Nephron progenitor cell (in vitro differentiated cells): ENCODE data around the gene SERPINE2.

Source experiments
- DNase-seq: peaks from one replicate; pipeline ENCODE4 v3.0.0; 2021
- H3K27ac Mint-ChIP-seq: 2 replicates; pipeline ENCODE4 v1.8.0; 2021; ENCODE audit warnings: mild to moderate bottlenecking, moderate library complexity, mixed read lengths
- H3K27me3 Mint-ChIP-seq: 2 replicates; pipeline ENCODE4 v1.8.0; 2021; ENCODE audit warnings: mild to moderate bottlenecking, low read depth, mixed read lengths; ENCODE audit not compliant: poor library complexity
- H3K36me3 Mint-ChIP-seq: 2 replicates; pipeline ENCODE4 v1.8.0; 2021; ENCODE audit warnings: low read depth, mixed read lengths
- H3K4me1 Mint-ChIP-seq: 2 replicates; pipeline ENCODE4 v1.8.0; 2021; ENCODE audit warnings: mixed read lengths
- H3K4me3 Mint-ChIP-seq: 2 replicates; pipeline ENCODE4 v1.8.0; 2021; ENCODE audit warnings: mild to moderate bottlenecking, moderate library complexity, mixed read lengths
- H3K9me3 Mint-ChIP-seq: 2 replicates; pipeline ENCODE4 v1.8.0; 2021; ENCODE audit warnings: mild to moderate bottlenecking, moderate library complexity, mixed read lengths
- CTCF ChIP-seq: fragments of 200-600 bp; sonication (generic); IDR thresholded peaks from 2 replicates; pipeline ENCODE4 v1.5.0; 2021; ENCODE audit warnings: antibody characterized with exemption

The SERPINE2 gene

GRCh38 chr2:223935459-223936125 lies 103.5 kb downstream of the SERPINE2 start:
- Mint-ChIP-seq H3K27me3 (no peaks in the 10 kb centered on the region), H3K4me1 (peaks cover 19% of the 10 kb centered on the region), H3K27ac (peak overlapping the region; percentile 2), H3K36me3 (peaks cover 9% of the 10 kb centered on the region), H3K4me3 (no peak overlapping the region), H3K9me3 (no peaks in the 10 kb centered on the region)
- no peak for DNase-seq
- no peak for TF ChIP-seq CTCF

GRCh38 chr2:223934870-223935269 lies 104.2 kb downstream of the SERPINE2 start:
- no peak for DNase-seq
- no peak overlapping the region for H3K27ac Mint-ChIP-seq
- H3K4me1 Mint-ChIP-seq, result peaks cover 19% of the 10 kb centered on the region
- TF ChIP-seq CTCF, result no peak
- H3K9me3 Mint-ChIP-seq, result no peaks in the 10 kb centered on the region
- no peak overlapping the region for H3K4me3 Mint-ChIP-seq
- peaks cover 14% of the 10 kb centered on the region for H3K36me3 Mint-ChIP-seq
- H3K27me3 Mint-ChIP-seq, result no peaks in the 10 kb centered on the region

GRCh38 chr2:223932816-223933800 lies 106.0 kb downstream of the SERPINE2 start:
- Mint-ChIP-seq H3K27me3 (no peaks in the 10 kb centered on the region), H3K27ac (peak overlapping the region; percentile 78), H3K9me3 (peaks cover 7% of the 10 kb centered on the region), H3K36me3 (peaks cover 15% of the 10 kb centered on the region), H3K4me3 (no peak overlapping the region), H3K4me1 (peaks cover 19% of the 10 kb centered on the region)
- TF ChIP-seq CTCF, result no peak
- no peak for DNase-seq

GRCh38 chr2:223930103-223930976 lies 108.7 kb downstream of the SERPINE2 start:
- Mint-ChIP-seq H3K27ac (peak overlapping the region; percentile 61), H3K9me3 (peaks cover 34% of the 10 kb centered on the region), H3K4me1 (peaks cover 5% of the 10 kb centered on the region), H3K4me3 (no peak overlapping the region), H3K27me3 (no peaks in the 10 kb centered on the region), H3K36me3 (peaks cover 38% of the 10 kb centered on the region)
- TF ChIP-seq CTCF, result no peak
- no peak for DNase-seq

GRCh38 chr2:223929571-223930102 lies 109.4 kb downstream of the SERPINE2 start:
- no peak for TF ChIP-seq CTCF
- no peak overlapping the region for H3K4me3 Mint-ChIP-seq
- peaks cover 5% of the 10 kb centered on the region for H3K4me1 Mint-ChIP-seq
- H3K27ac Mint-ChIP-seq, result peak overlapping the region; percentile 61
- DNase-seq, result no peak
- H3K9me3 Mint-ChIP-seq, result peaks cover 41% of the 10 kb centered on the region
- H3K36me3 Mint-ChIP-seq, result peaks cover 45% of the 10 kb centered on the region
- no peaks in the 10 kb centered on the region for H3K27me3 Mint-ChIP-seq
